GM23248 (cell line): Measurements from ENCODE around the gene KIAA1671.

Experiments
- EZH2 ChIP-seq: fragments of 200-600 bp; sonication (generic); IDR thresholded peaks from 2 replicates; pipeline ENCODE4 v1.6.1; 2018; ENCODE audit warnings: antibody characterized with exemption, mild to moderate bottlenecking; ENCODE audit not compliant: insufficient read depth, poor library complexity, severe bottlenecking
- EZH2phosphoT487 ChIP-seq: fragments of 200-600 bp; sonication (generic); IDR thresholded peaks from 2 replicates; pipeline ENCODE4 v1.6.1; 2018; ENCODE audit warnings: antibody characterized with exemption, moderate library complexity, mild to moderate bottlenecking, low read depth; ENCODE audit not compliant: insufficient read depth

DNA sequence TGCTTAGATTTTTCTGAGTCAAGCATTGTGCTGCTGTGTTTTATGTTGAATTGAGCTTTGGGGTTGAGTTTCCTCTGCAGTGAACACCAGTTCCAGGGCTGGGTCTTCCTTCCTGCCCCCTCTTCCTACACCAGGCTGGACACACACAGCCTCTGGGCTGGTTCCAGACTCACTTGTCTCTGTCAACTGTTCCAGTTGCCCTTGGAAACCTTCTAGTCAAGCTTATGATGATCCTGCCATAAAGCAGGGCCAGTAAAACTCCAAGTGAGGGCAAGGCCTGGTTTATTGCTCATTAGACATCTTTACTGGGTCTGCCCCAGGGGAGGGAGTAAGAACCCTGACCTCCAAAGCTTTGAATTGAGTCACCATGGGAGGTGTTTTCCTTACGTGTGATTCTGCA, 61.1 kb downstream of the KIAA1671 start:
- TF ChIP-seq EZH2 (no peak), EZH2phosphoT487 (no peak)
